Fibroblast of skin of abdomen (primary cell): Measurements from ENCODE around the gene MPP1. TPM values are rescaled to one million over a fixed set of nuclear protein-coding genes. Genes with fewer than 3 reads are reported as not detected.
A peak's percentile ranks its signal among the peaks of the same experiment; 100 is the strongest.
"Not testable (repeated sequence)": the region's sequence is repeated elsewhere in the genome, so short reads cannot be mapped to it uniquely, and the experiment has no call there.

Experiments
- DNase-seq: peaks from one replicate; pipeline ENCODE4 v3.0.0-alpha.2; 2013
- polyA plus RNA-seq, 2 experiments: library from polyadenylated mRNA; unstranded; fragments of 120-200 nt; gene quantifications; one replicate each; pipeline ENCODE4 v1.2.1, GENCODE V29; 2013; ENCODE audit not compliant: insufficient read length in 2 of 2

The MPP1 gene
- polyA plus RNA-seq (2013, experiment 1 of 2; ENCODE audit: insufficient read length): 15.0 TPM
- 14.7 TPM for polyA plus RNA-seq (2013, experiment 2 of 2; ENCODE audit: insufficient read length)

- peak; percentile 64 for DNase-seq
These were observed at the start of gene MPP1 for GRCh38 chrX:154804957-154805695. MPP1 (minus strand) TSS chrX:154805485; CDS start chrX:154805373, 112 bp downstream.

GRCh38 chrX:154850957-154851611 is 45.8 kb upstream of the MPP1 start:
- DNase-seq: no peak

DNA sequence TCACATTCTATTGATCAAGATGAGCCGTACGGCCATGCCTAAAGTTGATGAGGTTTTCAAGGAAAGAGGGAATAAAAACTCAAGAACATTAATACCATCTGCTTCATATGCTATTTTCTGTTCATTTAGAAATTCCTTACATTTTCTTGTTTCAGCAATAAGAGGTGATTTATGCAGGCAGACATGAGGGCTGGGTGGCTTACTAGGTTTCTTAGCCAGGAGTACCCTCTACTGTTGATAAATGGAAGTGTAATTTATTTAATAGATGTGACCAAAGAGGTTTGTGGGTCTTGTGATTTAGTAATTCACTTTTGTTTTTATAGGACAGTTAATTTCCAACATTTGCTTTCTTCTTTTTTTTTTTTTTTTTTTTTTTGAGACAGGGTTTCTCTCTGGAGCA is 35.6 kb upstream of the MPP1 start:
- peak; percentile 66 for DNase-seq

DNA sequence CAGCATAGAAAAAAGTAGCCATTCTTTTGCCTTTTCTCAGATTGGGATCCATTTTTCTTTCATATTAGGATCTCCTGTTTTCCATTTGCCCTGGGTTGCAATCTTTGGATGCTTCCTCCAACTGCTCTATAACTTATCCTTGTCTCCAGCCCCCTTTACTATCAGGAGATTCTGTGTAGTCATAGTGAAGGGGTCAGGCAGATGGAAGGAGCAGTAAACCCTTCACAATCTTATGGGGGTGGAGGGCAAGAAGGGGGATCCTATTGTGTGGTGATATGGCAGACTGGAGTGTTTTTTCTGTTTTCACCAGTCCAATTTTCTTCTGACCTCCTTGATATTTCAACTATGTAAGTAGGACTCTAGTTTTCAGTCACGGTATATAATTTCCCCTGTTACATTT is 30.9 kb upstream of the MPP1 start:
- no peak for DNase-seq

- DNase-seq: no peak
These were observed 29.3 kb upstream of the MPP1 start, which contains the start of gene SMIM9 for GRCh38 chrX:154834562-154834961. SMIM9 (minus strand) TSS chrX:154834662; CDS start chrX:154830856, 3,806 bp downstream.

- no peak for DNase-seq
These were observed 28.5 kb upstream of the MPP1 start for GRCh38 chrX:154833746-154834274.

GRCh38 chrX:154829926-154830442 is 24.7 kb upstream of the MPP1 start:
- DNase-seq: no peak

DNA sequence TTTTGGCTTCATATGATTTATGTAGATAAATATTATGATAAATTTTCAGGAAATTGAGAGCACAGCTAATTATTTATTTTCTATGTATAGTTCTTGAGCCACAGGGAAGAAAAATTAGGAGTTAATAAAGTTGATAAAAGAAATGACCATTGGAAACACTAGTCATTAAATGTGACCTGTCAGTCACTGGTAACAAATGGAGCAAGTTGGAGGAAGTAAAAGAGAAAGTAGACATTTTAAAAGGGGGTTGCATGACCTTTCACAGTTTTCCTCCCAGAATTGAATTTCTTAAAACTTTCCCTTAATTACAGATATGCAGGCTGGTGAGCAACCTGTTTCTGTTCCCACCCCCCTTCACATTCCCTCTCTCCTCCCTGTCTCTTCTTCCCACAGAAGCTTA is 23.8 kb upstream of the MPP1 start:
- no peak for DNase-seq

DNA sequence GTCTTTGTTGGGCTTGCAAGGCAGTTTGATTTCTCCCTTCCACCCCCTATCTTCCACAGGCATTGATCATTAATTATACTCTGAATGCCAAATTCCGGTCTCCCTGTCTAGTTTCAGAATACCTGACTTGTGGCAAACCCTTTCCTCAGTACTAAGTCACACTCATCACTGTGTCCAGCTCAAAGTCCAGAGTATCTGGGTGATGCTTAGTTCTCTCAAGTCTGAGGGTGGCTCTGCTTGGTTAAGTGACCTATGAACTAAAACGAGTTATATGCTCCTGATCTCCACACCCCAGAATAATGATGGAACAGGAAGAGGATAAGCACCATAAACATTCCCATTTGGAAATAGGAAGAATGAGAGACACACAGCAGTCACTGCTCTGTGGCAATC is 22.7 kb upstream of the MPP1 start:
- DNase-seq: no peak

GRCh38 chrX:154827194-154828015 is 22.1 kb upstream of the MPP1 start:
- DNase-seq: no peak

DNA sequence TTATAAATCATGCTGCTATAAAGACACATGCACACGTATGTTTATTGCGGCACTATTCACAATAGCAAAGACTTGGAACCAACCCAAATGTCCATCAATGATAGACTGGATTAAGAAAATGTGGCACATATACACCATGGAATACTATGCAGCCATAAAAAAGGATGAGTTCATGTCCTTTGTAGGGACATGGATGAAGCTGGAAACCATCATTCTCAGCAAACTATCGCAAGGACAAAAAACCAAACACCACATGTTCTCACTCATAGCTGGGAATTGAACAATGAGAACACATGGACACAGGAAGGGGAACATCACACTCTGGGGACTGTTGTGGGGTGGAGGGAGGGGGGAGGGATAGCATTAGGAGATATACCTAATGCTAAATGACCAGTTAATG is 20.3 kb upstream of the MPP1 start:
- not testable (repeated sequence) for DNase-seq

- no peak for DNase-seq
These were observed 19.4 kb upstream of the MPP1 start for GRCh38 chrX:154824638-154825037.

DNA sequence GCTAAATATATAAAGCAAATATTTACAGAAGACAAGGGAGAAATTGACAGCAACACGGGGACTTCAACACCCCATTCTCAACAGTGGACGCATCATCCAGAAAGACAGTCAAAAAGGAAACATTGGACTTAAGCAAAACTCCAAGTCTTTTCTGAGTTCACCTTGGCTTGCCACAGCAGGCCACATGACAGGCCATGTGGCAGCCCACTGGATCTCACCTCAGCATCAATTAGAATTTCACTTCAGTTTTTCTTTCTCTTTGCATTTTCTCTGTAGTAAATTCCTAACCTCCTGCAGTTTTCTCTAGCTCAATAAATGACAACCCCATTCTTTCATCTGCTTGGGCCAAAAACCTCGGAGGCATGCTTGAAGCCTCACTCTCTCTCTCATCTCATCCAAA is 16.7 kb upstream of the MPP1 start:
- no peak for DNase-seq

DNA sequence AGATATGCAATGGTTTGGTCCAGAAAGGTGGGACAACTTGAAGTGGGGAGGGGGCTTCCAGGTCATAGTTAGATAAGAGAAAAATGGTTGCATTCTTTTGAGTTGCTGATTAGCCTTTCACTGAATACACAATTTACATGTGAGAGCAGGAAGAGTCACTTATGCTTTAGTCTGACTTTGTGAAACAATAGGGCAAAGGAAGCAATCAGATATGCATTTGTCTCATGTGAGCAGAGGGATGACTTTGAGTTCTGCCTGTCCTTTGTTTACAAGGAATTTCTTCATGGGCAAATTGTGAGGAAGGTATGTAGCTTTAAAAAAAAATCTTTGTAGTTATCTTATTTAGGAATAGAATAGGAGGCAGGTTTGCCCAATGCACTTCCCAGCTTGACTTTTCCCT is 16.2 kb upstream of the MPP1 start:
- DNase-seq: no peak

- DNase-seq: no peak
These were observed 14.6 kb upstream of the MPP1 start for GRCh38 chrX:154819771-154820341.

DNA sequence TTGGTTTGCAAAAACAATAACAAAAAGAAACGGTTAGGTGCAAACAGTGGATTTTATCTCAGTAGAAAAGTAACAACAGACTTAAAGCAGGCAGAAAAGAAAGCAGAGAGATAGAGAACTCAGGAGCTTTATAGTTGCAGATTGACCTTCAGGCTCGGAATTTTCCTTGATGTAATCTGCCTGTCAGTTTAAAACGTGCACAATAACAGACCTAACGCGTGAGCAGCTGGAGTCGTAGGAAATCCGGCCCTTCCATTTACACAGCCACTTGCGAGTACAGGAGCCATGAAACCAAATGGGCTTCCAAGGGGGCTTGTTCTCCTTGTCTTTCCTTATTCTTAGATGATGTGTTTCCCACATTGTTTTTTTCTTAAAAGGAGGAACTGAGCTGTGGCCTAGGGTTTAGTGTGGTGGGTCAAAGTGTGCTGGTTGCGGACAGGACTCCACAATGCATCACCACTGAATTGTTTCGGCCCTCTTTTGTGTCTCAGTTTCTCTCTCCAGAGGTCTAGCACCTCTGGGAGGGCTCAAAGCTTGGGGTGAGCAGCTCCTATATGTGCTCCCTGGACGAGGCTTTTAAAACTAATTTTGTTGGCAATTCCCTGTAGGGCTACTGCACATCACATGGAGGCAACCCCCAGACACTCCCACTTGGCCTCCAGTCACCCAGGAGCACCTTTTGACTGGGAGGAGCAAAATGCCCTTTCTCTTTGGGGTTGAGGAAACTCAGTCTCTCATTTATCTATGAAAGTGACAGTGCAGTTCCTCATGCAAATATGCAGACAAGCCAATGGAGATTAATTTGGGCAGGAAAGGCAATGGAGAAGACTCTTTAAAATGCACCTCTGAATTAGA is 13.9 kb upstream of the MPP1 start:
- no peak for DNase-seq

DNA sequence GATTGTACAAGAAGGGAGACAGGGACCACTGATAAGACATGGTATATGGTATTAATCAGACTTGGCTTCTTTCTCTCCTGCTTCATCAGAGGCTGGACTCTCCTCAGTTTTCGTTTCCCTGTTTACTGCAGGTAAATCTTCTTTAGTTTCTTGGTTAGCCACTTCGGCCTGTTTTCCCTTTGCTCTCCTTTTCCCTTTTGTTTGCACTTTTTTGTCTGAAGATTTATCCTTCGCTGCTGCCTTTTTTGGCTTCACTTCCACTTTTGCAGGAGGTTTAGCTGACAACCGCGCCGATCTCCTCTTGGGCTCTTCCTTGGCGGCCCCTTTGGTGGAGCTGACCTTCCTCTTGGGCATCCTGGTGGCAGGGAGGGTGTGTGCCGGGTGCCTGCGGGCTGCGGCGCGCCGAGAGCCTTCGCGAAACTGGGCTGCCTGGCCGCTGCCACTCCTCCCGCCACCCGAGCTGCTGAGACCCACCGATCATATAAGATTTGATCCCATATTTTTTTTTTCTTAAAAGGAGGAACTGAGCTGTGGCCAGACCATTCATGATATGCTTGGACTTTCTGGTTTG is 11.8 kb upstream of the MPP1 start:
- not testable (repeated sequence) for DNase-seq

GRCh38 chrX:154816326-154816898 is 11.1 kb upstream of the MPP1 start:
- DNase-seq: not testable (repeated sequence)

GRCh38 chrX:154815274-154815818 is 10.1 kb upstream of the MPP1 start:
- DNase-seq: no peak

- no peak for DNase-seq
These were observed 8.5 kb upstream of the MPP1 start for GRCh38 chrX:154813801-154814200.
